Measurements from ENCODE around the gene LRMDA. TPM values are rescaled to one million over a fixed set of nuclear protein-coding genes. Genes with fewer than 3 reads are reported as not detected.

The LRMDA gene
- total and polyA plus RNA-seq, 2 donors (not counting 3 experiments of a cell fraction or from before 2014, with no cell fraction given) = 9.7 to 18.0 TPM

DNA sequence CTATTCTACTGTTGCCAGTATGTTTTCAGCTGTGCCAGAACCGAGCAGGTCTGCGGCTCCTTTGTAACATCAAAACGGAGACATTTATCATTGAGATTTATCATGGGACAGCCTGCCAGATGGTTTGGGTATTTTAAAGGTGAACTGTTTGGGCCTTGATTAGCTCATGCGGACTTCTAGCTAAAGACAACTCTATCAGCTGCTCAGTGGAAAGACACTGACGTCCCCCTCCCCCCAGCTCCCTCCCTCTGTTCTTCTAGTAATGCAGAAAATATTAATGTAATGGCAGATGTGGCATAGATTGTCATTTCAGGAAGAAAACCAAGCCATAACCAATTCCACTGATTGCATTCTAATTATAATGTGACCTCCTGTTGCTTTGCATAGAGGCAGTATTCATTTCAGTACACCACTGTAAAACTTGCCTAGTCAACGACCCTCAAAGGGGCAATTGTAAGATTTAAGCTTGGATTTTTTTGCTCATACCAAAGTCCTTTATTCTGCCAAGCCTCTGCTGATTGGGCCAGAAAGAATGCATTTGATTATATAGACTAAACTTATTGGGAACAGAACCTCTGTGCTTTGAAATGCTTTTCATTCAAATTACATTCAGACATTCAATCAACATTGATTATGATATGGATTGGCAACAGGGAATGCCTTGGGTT lies 966.8 kb downstream of the LRMDA start:
- ChIA-PET CTCF (interaction anchor here (1.0 kb wide), 1 partner anchor 10 kb away, joined by 3 read pairs; no protein-coding TSS in a partner anchor), POLR2A (no interaction called here)
- H4K20me1 ChIP-seq (replicated peaks; ENCODE audit: control insufficient read depth, extremely low read depth, insufficient read depth, low read length) = no peaks in the 10 kb centered on the region
- no peak overlapping the region for H3K9ac ChIP-seq (replicated peaks; ENCODE audit: extremely low read depth, insufficient read depth, low read length)
- no peaks in the 10 kb centered on the region for H3K9me3 ChIP-seq (replicated peaks; ENCODE audit: control insufficient read depth, insufficient read depth, low read length)
- FAIRE-seq = no peak
- no peak for DNase-seq (ENCODE audit: low read depth, low spot score)
- H3K4me2 ChIP-seq (ENCODE audit: insufficient read depth, low read length) = no peak overlapping the region
- no peaks in the 10 kb centered on the region for H3K4me1 ChIP-seq (ENCODE audit: control insufficient read depth, extremely low read depth, insufficient read depth, low read length)
- BruUV-seq (replicated peaks) = no TSS peak
- H3K36me3 ChIP-seq (ENCODE audit: control insufficient read depth in 2 of 2, extremely low read depth in 1 of 2, insufficient read depth in 2 of 2, low read length in 2 of 2) = no peaks in the 10 kb centered on the region
- H3K79me2 ChIP-seq (ENCODE audit: control insufficient read depth, insufficient read depth, low read length) = no peaks in the 10 kb centered on the region
- H3K9me1 ChIP-seq (replicated peaks; ENCODE audit: control insufficient read depth, extremely low read depth, insufficient read depth, low read length) = no peaks in the 10 kb centered on the region
- no peak overlapping the region for H3K27ac ChIP-seq (ENCODE audit: insufficient read depth, low read depth, low read length)
- dilution Hi-C loops (cut with MboI; ENCODE audit: extremely low pct_ligation_motif_present, low sequenced_read_pairs) = no loop called here
- TF ChIP-seq EZH2 (IDR thresholded peaks at IDR 0.05; ENCODE audit: borderline replicate concordance, low read depth, low read length, severe bottlenecking) = no peak
- no peak for TF ChIP-seq POLR2A (IDR thresholded peaks at IDR 0.05; ENCODE audit: low read depth, low read length)
- no peak for TF ChIP-seq GATA2 (IDR thresholded peaks at IDR 0.05; ENCODE audit: insufficient read depth, insufficient read length, low read depth, low read length)
- TF ChIP-seq POLR2AphosphoS5 (IDR thresholded peaks at IDR 0.05; ENCODE audit: insufficient read depth, low read depth, low read length) = no peak
- no peak for TF ChIP-seq JUN (IDR thresholded peaks at IDR 0.05; ENCODE audit: borderline replicate concordance, insufficient read depth, insufficient read length, low read depth)
- no peak for TF ChIP-seq CTCF (IDR thresholded peaks at IDR 0.05; ENCODE audit: extremely low read depth in 1 of 2, insufficient read depth in 1 of 2, low read depth in 1 of 2, low read length in 2 of 2)
- TF ChIP-seq MYC (IDR thresholded peaks at IDR 0.05; ENCODE audit: low read depth, low read length) = no peak
- TF ChIP-seq FOS (IDR thresholded peaks at IDR 0.05; ENCODE audit: borderline replicate concordance, insufficient read depth, low read length) = no peak
- no peak overlapping the region for H3K4me3 ChIP-seq (replicated peaks in 1 of 3; ENCODE audit: insufficient read depth in 1 of 3, low read depth in 1 of 3, low read length in 3 of 3)
- intact Hi-C loops (cut with micrococcal nuclease) = no loop called here
- H2AFZ ChIP-seq (ENCODE audit: low read depth, low read length) = no peak overlapping the region
- no peaks in the 10 kb centered on the region for H3K27me3 ChIP-seq (ENCODE audit: control insufficient read depth in 2 of 2, insufficient read depth in 2 of 2, low read length in 2 of 2)
